Measurements from ENCODE around the gene ZNF782.
"Not testable (repeated sequence)": the region's sequence is repeated elsewhere in the genome, so short reads cannot be mapped to it uniquely, and the experiment has no call there.

Gene ZNF782

DNA sequence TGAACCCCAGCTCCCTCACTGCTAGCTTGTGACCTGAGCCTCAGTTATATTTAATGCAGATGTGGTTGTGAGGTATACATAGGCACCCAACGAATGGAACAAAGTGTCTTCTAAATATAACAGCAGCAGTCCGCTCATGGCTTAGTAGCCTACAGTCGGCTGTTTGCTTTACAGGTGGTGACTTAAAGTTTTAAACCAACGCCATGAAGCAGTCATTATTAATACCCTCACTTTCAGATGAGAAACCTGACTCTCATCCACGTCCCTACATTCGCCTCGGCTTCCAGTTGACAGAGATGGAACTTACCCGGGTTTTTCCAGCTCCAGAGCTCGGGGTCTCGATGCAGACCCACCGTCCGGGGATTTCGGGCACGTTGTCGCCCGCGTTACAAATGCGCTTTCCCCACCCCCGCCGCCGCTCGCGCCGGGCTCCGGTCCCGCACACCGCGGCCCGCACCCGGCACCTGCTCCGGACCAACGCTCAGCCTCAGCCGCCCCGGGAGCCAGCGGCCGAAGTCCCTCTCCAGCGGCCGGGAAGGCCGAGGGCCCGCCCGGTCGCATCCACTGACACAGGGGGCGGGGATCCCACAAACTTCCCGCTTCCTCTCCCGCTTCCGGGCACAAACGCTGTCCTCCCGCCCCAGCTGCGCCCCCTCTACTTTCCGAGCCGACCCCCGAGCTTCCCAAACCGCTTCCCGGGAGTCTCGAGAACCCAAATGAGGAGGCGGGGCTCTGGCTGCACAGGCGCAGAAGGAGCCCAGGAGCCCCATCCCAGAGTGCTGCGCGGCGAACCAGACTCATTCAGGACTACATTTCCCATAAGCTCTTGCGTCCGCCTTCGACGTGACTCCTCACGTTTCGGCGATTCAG, at the start of gene ZNF782:
ZNF782 (minus strand) TSS at position 734 of the 870 bp plus-strand sequence. CDS start 2,553 bp downstream, outside the sequence.
- DNase-seq, result peak; percentile 84 to 89

DNA sequence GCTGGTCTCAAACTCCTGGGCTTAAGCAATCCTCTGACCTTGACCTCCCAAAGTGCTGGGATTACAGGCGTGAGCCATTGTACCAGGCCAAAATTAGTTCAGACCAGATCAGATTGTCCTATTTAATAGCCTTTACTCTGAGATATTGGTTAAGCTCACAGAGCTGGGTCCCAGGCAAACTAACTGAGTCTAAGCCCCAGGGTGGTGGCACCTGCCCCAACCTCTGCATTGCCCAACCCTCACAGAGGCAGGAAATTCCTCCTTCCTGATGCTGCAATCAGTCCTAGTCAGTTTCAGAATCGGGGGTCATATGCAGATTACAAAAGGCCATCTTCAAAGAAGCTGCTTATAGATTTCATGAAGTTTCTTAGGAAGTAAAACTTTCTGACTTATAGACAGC, 45.7 kb upstream of the ZNF782 start:
- DNase-seq, result not testable (repeated sequence)

DNA sequence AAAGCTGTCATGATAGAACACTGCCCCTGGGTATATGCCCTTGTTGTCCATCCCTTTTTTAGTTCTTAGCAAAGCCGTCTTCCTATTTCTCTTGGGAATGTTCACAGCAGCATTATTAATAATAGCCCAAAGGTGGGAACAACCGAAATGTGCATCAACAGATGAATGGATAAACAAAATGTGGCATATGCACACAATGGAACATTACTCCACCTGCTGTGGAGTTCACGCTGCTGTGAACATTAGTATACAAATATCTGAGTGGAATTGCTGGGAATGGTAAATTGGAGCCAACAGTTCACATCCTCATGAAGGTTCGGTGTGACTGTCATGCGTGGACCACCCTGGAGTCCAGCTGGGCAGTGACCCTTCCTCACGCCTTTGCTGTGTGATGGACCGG, 37.8 kb upstream of the ZNF782 start:
- DNase-seq, result no peak

DNA sequence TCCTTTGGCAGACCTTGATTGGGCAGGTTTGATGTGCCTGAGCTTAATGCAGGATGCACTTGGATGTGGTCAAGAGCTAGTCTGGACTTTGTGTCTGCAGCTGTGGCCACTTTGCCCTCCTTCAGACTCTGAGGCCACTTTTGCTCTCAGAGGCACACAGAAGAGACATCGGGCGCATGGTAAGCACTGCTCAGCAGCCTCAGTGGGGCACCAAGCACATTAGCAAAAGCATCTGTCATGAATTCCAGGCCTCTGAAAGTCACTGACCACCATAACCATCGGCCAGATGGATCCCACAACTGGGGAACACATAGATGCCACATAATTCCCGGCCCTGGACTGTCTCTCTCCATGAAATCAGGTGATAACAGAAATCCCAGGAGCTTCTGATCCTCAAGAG, 34.3 kb upstream of the ZNF782 start:
- no peak for DNase-seq

DNA sequence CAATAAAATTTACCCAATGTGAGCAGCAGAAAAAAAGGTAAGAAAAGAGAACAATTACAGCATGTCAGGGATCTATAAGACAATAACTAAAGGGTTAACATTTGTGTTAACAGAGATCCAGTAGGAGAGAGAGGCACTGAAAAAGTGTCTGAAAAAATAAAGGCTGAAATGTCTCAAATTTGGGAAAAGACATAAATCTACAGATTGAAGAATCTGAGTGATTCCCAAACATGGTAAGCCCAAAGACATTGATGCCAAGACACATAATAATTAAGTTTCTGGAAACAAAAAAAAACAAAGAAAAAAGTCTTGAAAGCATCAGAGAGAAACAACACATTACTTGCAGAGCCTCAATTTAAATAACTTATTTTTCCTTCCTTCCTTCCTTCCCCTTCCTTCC, 31.1 kb upstream of the ZNF782 start:
- no peak for DNase-seq

DNA sequence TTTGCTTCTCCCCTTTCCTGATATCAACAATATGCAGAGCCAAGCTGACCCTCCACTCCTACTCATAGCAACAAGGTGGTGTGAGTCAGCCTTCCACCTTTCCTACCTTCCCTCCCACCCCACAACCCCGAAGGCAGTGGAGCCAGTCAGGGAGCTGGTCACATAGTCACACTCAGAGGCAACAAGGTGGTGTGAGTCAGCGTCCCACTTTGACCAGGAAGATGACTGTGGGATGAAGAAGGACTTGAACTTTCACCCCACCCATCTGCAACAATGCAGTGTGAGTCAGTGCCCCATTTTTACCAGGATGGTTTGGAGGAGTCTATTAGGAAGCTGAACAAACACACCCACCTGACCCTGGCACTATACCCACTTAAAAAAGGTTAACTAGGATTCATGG, 30.1 kb upstream of the ZNF782 start:
- DNase-seq, result peak in 1 of 2 experiments; percentile 13

DNA sequence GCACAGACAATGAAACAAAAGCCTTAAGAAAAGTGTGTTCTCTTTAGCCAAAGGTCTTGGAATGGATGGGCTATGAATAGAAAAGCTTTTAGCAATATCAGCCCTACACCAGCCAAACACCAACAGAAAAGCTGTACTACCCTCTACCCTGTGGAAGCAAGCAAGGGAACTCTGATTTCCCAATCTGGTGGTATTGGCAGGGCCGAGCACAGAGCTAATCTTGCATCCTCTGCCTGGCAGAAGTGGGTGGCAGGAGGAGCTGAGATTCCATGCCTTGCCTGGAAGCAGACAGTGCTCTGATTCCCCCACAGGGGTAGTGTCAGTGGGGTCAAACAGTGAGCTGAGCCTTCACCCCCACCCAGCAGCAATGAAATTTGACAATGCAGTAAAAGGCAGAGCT, 29.6 kb upstream of the ZNF782 start:
- DNase-seq, result no peak

DNA sequence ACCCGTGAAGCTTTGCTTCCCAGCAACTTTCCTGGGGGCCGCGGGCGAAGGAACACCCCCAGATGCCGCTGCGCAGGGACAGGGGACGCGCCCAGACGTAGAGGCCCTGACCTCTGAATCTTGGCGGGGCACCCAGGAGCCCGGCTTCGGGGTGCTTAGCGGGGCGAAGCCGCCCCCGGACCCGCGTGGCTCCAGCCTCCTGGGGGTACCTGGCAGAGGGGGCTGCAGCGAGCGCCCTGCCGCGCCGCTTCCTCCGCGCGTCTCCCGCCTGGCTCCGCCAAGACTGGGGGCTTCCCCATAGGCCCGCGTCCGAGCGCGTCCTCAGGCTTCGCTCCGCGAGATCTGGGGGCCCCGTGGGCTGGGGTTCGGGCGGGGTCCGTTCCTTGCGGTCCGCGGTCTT, 23.0 kb upstream of the ZNF782 start:
- DNase-seq, result no peak

DNA sequence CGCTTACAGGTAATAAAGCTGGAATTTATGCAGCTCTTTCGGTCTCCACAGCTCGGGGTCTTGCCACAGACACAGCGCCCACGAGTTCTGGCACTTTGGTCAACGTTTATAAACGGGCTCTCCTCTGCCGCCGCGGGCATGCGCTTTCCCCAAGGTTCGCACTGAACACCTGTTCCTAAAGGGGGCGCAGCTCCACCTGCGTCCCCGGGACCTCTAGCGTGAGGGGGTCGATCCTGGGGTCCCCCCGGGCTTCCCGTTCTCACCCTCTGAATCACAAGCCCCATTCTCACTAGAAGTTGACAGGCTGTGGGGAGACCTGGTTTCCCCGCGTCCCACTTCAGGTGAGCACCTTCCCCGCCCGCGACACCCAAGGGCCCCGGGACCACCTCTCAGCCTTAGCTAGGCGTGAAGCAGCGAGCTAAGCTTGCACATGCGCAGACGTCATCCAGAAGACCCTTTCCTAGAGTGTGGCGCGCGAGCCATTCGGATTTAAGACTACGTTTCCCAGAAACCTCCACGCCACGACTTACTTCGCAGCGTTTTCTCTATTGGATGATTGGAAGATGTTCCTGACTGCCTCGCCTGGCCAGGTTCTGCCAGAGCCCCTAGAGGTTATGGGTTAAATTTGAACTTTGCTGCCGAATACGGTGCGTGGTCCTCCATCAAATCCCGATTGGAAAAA, 21.3 kb upstream of the ZNF782 start:
- peak; percentile 55 to 65 for DNase-seq

DNA sequence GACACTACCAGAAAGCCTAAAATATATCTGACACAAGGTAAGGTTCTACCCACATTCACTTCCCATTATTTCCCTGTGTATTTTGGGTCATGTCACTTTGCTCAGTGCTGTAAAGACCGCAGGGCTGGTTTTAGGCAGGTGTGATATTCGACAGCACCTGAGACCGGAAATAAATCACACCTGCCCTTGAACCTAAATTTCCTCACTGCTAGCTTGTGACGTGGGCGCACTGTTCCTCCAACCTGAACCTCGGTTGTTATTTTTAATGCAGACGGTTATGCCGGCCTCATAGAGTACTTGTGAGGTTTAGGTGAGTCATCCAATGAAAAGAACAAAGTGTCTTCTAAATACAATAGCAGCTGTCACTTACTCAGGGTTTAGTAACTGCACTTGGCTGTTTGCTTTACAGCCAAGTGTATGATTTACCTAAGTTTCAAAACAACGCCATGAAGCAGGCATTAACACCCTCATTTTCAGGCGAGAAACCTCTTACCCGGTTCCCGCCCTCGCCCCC, 20.7 kb upstream of the ZNF782 start:
- DNase-seq, result peak in 1 of 2 experiments; percentile 31

DNA sequence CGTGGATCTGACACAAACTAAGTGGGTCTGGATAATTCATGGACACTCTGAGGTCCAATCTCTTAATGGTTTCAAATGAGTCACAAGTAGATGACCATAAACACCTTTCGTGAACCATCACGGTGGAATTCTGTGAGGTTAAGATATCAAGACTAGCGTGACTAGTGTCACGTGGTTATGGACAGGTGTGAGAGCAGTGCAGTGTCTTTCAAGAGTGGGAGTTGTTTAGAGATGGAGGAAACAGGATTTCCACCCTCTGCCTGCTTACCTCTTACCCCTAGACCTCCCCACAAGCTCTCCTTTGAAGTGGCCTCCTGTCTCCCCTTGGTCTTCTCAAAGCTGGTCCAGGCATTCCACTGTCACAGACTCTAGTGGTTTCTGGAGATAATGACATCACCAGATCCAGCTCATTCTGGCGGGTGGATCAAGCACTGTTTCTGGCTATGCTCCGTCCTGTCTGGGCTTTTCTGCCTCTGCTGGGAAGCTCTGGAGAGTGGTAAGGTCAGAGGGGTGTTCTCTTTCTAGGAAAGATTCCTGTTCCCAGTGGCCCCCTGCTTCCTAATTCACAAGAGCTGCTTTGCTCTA, 20.0 kb upstream of the ZNF782 start:
- no peak for DNase-seq

DNA sequence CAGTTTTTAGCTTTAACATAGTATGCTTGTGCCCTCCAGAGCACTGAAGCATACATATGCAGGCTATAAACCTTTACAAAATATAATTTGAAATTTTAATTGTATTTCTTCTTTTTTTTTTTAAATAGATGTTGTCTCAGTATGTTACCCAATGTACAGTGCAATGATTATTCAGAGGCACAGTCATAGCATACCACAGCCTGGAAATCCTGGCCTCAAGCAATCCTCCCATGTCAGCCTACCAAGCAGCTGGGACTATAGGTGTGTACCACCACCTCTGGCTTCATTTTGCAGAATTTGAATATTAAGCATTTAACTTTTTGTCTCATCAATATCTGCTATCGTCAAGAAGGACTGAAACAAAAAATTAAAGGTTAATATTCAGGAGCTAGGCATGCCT, 16.9 kb upstream of the ZNF782 start:
- DNase-seq, result no peak

DNA sequence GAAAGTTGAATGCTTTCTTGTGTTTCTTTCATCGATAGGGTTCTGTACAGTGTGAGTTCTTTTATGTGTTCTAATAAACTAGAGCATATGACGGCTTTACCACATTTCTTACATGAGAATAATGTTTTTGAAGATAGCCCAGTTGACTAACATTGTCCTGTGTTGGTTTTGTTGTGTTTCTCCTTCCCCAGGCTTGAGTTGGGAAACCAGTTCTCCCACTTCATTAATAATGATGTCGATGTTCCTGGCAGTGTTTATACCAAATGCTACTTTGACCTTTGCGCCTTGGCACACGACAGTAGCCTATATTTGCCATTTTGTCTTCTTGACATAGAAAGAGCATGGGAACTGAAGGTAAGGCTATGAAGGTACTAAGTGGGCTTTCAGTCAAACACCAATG, 14.4 kb upstream of the ZNF782 start:
- no peak for DNase-seq

DNA sequence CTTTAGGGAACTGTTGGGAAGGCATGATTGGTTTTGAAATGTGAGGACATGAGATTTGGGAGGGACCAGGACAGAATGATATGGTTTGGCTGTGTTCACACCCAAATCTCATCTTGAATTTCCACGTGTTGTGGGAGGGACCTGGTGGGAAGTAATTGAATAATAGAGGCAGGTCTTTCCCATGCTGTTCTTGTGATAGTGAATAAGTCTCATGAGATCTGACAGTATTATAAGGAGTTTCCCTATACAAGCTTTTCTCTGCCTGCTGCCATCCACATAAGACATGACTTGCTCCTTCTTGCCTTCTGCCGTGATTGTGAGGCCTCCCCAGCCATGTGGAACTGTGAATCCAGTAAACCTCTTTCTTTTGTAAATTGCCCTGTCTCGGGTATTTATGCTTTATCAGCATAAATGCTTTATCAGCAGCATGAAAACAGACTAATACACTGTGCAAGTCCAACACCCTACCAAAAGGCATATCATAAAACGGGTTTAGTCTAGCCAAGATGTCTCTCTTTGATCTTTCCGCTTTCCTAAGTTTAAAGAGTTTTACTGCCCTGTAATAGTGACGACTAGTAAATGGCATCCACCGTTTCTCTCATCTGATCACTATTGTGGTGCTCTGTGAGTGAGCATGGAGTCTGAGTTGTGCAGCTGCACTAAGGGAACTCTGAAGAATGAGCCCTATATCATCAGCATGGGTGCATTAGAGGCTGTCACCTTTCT, 12.9 kb upstream of the ZNF782 start:
- no peak for DNase-seq

DNA sequence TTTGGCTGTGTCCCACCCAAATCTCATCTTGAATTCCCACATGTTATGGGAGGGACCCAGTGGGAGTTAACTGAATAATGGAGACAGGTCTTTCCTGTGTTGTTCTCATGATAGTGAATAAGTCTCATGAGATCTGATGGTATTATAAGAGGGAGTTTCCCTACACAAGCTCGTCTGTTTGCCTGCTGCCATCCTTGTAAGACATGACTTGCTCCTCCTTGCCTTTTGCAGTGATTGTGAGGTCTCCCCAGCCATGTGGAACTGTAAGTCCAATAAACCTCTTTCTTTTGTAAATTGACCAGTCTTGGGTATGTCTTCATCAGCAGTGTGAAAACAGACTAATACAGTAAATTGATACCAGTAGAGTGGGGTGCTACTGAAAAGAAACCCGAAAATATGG, 10.9 kb upstream of the ZNF782 start:
- DNase-seq, result not testable (repeated sequence)

DNA sequence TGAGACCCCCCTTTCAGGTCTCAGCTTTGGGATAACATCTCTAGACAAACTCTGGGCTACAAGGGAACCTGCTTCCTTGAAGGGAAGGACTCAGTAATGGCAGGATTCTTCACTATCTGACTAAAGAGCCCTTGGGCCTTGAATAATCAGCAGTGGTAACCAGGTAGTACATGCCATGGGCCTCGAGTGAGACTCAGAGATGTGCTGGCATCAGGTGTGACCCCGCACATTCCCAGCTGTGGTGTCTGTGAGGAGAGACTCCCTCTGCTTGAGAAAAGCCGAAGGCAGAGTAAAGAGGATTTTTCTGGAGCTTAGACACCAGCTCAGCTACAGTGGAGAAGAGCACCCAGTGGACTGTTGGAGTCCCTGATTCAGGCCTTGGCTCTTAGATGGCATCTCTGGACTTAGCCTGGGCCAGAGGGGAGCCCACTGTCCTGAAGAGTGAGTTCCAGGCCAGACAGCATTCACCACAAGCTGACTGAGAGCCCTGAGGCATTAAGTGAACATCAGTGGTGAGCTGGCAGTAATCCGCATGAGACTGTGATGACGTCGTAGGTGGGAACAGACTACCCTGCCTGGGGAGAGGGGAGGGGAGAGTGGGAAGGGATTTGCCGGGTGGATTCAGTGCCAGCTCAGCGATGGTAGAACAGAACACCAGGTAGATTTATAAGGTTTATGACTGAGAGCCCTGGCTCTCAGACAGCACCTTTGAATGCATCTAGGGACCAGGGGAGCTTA, 5.3 kb upstream of the ZNF782 start:
- no peak for DNase-seq

DNA sequence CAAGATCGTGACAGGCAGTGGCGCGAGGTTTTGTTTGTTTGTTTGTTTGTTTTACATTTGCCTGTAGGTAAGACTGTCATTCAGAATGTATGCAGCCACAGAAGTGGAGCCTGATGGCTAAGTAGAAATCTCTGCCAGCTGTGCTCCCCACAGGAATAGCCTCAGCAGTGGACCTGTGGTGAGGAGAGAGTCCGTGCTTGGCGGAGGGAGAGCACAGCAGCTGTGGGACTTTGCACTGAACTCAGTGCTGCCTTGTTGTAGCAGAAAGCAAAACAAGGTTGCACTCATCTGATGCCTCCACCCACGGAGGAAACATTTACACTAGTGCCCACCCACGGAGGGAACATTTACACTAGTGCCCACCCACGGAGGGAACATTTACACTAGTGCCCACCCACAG, 4.4 kb upstream of the ZNF782 start:
- DNase-seq, result no peak

DNA sequence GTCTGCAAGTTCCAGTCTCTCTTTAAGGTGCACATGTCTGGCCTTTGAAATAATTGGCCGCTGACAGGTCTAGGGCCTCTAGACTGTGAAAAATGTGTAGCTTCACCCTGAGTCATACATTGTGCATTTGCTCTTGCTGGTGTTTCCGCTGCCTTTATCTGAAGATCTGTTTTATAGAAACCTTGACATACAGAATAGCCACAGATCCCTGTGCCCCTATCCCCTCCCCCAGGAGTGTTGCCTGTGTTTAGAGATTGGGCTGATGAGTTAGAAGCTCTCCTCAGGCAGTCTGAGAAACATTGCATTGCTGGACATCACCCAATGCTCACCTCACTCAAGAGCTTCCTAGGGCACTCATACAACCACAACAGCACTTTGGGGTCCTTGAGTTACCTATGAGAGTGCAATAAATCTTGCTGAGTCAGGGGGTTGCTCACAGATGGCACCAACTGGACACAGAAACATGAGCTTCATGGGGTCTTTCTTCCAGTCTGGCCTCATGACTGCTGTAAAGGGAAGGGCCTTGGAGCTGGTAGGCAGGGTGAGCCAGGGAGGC, 3.8 kb upstream of the ZNF782 start:
- DNase-seq, result no peak

DNA sequence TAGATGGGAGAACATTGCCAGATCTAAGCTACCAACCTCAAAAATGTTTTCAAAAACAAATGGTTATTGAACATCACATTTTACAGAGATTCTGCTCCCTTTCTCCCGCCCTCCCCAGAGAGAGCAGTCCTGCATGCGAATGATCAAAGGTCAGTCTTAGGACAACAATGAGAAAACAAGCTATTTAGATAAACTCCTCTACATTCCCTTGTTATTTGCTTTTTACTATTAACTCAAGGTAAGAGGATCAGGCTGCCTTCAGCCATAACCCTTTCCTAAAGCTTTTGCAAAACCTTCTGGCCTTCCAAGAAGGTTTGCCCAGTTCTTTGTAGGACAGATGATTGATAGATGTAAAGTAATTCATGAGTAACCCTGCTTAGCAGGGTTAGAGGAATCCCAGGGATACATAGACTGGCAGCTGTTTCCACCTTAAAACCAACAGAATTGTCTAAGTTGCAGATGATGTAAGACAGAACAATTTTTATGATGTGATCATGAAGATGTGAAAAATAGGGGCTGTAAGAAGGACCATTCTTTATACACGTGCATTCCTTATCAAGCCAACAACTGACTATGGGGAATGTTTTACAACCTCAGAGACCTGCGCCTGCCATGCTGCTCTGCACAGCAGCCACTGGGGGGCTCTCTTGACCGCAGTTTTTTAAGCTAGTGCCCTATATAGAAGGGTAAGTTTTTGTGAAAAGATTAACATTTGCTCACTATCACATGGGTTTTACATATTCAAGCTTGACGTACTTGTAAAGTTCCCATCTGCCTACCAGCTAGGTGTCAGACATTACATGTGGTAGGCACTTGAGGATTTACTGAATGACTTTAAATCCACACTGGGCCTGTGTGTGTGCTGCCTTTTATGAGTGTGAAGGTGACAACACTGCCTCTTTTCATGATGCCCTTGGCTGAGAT, 2.3 kb upstream of the ZNF782 start:
- DNase-seq, result peak; percentile 66 to 77

DNA sequence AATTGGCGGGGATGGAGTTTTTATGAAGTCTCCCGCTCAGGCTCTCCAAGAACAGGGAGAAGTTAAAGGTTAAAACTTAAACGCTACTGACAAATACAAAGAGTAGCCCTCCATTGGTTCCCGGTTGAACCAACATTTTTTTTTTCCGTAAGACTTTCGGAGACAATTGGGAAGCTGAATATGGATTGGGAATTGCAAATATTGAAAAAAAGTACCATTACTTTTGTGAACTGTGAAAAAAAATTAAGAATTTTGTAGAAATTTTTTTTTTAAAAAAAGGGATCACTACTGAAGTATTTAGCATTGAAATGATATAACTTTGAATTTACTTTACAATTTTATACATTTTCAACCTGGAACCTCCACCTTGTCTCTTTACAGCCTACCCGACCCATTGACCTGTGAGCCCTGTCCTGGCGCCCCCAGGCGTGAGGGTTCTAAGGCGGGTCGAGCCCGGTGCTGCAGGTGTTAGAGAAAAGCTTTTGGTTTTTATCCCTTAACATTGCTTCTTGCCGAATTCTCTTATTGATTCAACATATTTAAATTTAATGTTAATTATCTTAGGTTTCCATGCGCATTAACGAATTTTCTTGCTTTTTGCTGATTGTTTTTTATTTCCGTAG, 448 bp upstream of the ZNF782 start:
- no peak for DNase-seq

Measured in activated CD4-positive, alpha-beta T cell treated with anti-CD3 and anti-CD28 coated beads, Interleukin-2, amount 50 U/mL, for 48 hours (primary cell).